HG03460 (cell line): ENCODE data around the gene CBARP.
A peak's percentile ranks its signal among the peaks of the same experiment; 100 is the strongest.

Experiments
- ATAC-seq: cut with Tn5 transposase; IDR thresholded peaks from one replicate; pipeline ENCODE4 v1.9.1; 2021; ENCODE audit not compliant: unreplicated experiment

Gene CBARP

DNA sequence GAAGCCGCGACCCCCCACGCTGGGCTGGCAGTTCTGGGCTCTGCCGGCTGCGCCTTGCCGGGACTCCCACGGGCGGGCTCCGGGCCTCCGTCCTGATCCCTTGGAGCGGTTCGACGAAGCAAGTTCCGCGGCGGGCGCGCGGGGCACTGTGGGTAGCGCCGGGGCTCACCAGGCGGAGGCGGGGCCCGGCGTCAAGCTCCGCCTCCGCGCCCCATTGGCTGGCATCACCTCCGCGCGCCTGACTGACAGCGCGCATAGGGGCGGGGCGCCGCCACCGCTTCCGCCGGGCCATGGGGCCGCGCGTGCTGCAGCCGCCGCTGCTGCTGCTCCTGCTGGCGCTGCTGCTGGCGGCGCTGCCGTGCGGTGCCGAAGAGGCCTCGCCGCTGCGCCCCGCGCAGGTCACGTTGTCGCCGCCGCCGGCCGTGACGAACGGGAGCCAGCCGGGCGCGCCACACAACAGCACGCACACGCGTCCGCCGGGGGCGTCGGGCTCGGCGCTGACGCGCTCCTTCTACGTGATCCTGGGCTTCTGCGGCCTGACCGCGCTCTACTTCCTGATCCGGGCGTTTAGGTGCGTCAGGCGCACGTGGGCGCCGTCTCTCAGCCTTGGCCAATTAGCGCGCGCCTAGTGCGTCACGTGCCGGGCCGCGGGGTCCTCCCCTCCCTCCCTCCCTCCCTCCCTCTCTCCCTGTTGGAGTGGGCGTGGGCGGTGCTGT lies 37.6 kb upstream of the CBARP start, which contains the start of gene FAM174C:
Gene FAM174C (plus strand): TSS at position 271 of the 716 bp plus-strand sequence. CDS start 20 bp downstream, at position 291.
- peak; percentile 63 for ATAC-seq

DNA sequence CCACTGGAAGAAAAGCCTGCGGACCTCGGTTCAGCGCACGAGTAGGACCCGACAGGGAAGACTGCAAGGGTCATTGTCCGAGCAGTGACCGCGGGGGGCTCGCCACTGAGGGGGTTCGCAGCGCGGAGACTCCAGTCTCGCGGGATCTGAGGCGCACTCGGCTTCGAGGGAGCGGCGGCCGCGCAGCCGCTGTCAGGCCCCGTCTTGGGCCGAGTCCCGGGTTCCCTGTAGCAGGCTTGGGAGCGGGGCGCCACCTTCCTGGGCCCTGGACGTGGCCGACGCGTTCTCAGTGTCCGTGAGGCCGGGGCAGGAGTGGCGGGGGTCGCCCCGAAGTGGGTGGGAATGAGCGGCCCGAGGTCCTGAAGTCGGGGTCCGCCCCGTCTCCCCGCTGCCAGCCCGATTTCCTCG lies 37.1 kb upstream of the CBARP start:
- no peak for ATAC-seq

DNA sequence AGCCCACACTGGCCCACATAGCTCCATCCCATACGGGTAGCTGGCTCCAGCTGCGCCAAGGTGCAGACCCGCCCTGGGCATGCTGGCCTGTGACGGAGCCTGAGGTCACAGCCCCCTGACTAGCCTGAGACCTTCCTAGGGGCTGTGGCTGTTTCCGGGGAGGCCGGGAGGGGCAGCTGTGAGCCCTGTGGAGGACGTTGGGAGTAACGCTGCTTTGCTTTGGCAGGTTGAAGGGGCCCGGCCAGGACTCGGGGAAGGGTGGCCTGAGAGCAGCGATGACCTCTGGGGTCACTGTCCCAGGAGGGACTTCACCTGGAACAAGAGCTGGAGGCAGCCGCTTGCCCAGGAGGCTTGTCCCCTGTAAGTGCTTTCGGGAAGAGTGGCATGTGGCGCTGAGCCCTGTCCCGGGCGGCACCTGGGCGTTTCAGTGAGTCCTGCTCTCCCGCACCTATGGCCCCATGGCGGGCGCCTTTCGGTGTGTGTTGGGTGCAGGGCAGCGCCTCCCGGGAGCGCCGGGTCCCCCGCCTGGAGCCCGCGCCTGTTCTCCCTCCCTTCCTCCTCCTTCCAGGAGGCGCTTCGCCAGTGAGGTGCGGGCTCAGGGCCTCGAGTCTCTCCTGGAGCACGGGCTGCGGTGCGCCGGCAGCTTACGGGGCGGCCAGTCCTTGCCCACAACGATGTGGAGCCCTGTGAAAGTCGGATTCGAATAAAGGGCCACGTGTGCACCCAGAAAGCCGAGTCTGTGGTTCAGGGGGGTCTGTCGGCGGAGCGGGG lies 36.5 kb upstream of the CBARP start:
- ATAC-seq, result no peak

GRCh38 chr19:1273263-1274041 lies 35.6 kb upstream of the CBARP start:
- ATAC-seq, result no peak

- no peak for ATAC-seq
Measured at GRCh38 chr19:1272423-1273262, 34.8 kb upstream of the CBARP start.

DNA sequence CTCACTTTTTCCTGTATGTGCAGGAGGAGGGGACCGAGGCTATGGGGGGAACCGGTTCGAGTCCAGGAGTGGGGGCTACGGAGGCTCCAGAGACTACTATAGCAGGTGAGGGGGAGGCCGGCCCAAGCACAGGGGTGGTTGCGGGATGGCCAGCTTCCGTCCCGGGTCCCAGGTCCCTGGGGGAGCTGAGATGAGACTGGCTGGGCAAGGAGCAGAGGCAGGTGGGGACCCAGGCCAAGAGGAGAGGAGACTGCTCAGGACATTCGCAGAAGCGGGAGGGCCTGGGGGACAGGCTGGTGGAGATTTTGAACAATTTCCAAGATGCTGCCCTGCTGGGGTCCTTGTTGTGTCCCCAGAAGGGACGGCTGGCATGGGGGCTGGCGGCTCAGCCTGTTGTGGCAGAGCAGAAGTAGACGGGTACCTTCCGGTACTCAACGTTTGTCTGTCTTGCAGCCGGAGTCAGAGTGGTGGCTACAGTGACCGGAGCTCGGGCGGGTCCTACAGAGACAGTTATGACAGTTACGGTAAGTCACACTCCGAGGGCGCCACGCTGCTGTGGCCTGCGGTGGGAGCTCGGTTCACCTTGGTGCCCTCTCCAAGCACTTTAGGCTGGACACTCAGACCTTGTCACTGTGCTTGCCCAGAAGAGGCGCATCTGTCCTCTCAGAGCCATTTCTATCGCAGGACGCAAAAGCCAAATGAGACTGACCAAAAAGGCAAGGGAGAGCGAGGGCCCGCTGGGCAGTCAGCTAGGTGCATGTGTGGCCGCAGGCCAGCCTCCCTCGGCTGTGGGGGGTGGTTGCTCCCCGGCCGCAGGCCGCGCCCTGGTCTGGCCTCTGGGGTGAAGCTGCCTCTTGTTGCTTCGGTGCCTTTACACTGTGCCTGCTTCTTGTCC lies 34.0 kb upstream of the CBARP start:
- no peak for ATAC-seq

DNA sequence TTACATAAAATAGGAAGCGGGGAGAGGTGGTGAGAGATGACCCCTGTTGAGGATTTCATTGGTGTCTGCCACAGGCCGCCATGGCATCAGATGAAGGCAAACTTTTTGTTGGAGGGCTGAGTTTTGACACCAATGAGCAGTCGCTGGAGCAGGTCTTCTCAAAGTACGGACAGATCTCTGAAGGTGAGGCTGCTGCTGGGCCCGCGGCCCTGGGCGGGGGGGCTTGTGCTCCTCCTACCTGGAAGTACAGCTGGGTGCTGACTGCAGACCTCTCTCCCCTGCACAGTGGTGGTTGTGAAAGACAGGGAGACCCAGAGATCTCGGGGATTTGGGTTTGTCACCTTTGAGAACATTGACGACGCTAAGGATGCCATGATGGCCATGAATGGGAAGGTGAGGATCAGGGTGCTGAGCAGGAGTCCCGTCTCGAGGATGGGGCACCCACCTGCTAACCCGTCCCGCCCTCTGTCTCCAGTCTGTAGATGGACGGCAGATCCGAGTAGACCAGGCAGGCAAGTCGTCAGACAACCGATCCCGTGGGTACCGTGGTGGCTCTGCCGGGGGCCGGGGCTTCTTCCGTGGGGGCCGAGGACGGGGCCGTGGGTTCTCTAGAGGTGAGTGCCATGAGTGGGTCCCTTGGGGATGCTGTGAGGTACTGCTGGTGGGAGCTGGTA lies 33.2 kb upstream of the CBARP start:
- ATAC-seq, result no peak

- no peak for ATAC-seq
Measured at GRCh38 chr19:1270213-1270853, 32.5 kb upstream of the CBARP start.

GRCh38 chr19:1269478-1270212 lies 31.8 kb upstream of the CBARP start:
- peak; percentile 27 for ATAC-seq

DNA sequence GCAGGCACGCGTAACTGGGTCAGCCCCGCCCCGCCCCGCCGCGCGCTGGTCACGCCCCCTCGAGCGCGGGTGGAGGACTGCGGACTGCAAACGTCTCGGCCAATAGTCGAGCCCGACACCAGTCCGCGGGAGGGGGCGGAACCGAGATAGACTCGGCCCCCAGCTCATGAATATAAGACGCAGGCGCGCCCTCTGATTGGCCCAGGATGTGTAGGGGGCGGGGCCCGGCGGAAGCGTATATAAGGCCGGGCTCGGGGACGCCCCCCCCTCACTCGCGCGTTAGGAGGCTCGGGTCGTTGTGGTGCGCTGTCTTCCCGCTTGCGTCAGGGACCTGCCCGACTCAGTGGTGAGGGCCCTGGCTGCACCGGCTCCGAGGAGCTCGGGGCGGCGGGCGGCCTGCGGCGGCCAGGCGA lies 31.3 kb upstream of the CBARP start, which contains the start of gene CIRBP:
Gene CIRBP (plus strand): TSS at position 268 of the 413 bp plus-strand sequence. CDS start 1,602 bp downstream, outside the sequence.
- peak; percentile 42 for ATAC-seq

- no peak for ATAC-seq
Measured at GRCh38 chr19:1268226-1269064, 30.6 kb upstream of the CBARP start.

- no peak for ATAC-seq
Measured at GRCh38 chr19:1267477-1268225, 29.8 kb upstream of the CBARP start.

GRCh38 chr19:1266916-1267476 lies 29.2 kb upstream of the CBARP start:
- ATAC-seq, result peak; percentile 7

DNA sequence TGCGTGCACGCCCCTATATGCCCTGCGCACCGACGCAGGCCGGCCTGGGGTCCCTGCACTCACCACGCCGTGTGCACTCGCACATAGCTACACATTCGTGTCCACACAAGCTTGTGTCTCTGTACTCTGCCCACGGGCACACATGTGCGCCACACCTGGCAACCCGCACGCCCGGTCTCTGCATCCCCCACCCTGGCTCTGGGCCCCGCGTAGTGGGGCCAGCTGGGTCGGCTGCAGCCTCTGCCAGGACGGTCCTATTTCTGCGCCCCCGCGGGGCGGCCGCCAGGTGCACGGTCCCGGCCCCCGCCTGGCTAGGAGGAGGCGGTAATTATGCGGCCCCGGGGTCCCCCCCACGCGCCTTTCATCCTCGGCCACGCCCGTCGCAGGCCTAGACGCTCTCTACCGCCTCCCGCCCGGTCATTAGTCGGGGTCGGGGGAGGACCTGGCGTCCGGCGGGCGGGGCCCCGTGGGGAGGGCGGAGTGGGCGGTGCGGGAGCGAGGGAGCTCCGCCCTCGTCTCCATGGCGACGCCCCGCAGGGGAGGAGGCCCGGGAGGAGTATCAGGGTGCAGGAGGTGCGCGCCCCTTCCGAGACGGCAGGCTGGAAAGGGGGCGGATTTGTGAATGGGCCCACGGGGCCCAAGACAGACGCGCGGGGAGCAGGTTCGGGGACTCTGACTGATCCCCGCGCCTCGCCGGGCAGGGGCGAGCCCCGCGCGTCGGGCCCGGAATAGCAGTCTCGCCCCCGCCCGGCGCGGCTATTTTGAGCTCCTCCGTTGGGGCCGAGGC lies 28.5 kb upstream of the CBARP start:
- ATAC-seq, result peak; percentile 22

- no peak for ATAC-seq
Measured at GRCh38 chr19:1265615-1266128, 27.9 kb upstream of the CBARP start.
